ENCODE measurements around the gene DSCAML1. TPM values are rescaled to one million over a fixed set of nuclear protein-coding genes. Genes with fewer than 3 reads are reported as not detected.

Gene DSCAML1
- total RNA-seq, 1 donor from 2014 or later: 0.95 TPM

DNA sequence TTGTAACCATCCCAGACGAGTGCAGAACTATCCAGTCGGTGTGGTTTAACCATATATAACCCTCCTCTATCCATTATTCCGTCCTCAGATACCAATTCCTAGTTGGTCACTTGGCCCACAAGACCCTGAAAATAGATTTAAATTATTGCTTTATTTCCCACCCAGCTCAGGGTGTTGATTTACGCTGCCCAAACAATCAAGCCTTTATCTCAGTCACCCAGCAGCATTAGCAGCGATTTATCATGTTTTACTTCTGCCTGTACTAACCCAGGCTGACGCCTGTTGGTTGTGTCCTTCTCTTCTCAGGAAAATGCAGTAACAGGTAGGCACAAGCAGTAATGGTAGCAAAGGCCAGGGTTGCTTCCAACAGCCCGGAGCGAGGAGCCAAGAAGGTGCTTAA, 81.2 kb downstream of the DSCAML1 start:
- ATAC-seq (no peak), DNase-seq (no peak)

DNA sequence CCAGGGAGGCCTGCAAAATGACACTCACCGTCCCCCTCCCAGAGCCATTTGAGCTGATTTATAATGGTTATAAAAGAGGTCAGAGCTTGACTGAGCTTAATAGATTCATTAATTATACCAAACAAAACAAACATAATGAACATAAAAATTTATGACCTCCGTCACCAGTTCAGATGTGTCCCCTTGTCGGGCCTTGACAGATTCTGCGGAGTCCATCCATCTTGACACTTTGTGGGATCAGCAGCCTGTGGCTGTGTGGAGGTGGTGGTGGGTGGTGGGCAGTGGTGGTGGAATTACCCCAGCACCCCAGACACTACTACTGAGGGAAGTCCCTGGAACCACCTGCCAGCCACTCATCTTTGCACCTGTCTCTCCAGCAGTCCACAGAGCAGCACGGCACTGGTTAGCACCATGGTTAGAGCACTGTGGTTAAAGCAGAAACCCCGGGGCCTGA, 83.5 kb downstream of the DSCAML1 start:
- no peaks in the 10 kb centered on the region for H3K27me3 ChIP-seq (ENCODE audit: low read depth)
- ATAC-seq: no peak
- H3K9me3 ChIP-seq: no peaks in the 10 kb centered on the region
- TF ChIP-seq, protein P1, sequence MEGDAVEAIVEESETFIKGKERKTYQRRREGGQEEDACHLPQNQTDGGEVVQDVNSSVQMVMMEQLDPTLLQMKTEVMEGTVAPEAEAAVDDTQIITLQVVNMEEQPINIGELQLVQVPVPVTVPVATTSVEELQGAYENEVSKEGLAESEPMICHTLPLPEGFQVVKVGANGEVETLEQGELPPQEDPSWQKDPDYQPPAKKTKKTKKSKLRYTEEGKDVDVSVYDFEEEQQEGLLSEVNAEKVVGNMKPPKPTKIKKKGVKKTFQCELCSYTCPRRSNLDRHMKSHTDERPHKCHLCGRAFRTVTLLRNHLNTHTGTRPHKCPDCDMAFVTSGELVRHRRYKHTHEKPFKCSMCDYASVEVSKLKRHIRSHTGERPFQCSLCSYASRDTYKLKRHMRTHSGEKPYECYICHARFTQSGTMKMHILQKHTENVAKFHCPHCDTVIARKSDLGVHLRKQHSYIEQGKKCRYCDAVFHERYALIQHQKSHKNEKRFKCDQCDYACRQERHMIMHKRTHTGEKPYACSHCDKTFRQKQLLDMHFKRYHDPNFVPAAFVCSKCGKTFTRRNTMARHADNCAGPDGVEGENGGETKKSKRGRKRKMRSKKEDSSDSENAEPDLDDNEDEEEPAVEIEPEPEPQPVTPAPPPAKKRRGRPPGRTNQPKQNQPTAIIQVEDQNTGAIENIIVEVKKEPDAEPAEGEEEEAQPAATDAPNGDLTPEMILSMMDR (IDR thresholded peaks at IDR 0.05): no peak
- no peak overlapping the region for H3K4me3 ChIP-seq
- H3K27ac ChIP-seq: no peak overlapping the region
- peaks cover 8% of the 10 kb centered on the region for H3K4me1 ChIP-seq
- intact Hi-C loops (cut with DNase I): no loop called here
- DNase-seq: no peak
- no peaks in the 10 kb centered on the region for H3K36me3 ChIP-seq

More for the DNA sequence above, 81.2 kb downstream of the DSCAML1 start:
- TF ChIP-seq, protein P1 (IDR thresholded peaks at IDR 0.05): no peak
- peaks cover 8% of the 10 kb centered on the region for H3K4me1 ChIP-seq
- H3K9me3 ChIP-seq: no peaks in the 10 kb centered on the region
- no peak overlapping the region for H3K27ac ChIP-seq
- no peak overlapping the region for H3K4me3 ChIP-seq
- intact Hi-C loops (cut with DNase I): no loop called here
- no peaks in the 10 kb centered on the region for H3K27me3 ChIP-seq (ENCODE audit: low read depth)
- no peaks in the 10 kb centered on the region for H3K36me3 ChIP-seq

DNA sequence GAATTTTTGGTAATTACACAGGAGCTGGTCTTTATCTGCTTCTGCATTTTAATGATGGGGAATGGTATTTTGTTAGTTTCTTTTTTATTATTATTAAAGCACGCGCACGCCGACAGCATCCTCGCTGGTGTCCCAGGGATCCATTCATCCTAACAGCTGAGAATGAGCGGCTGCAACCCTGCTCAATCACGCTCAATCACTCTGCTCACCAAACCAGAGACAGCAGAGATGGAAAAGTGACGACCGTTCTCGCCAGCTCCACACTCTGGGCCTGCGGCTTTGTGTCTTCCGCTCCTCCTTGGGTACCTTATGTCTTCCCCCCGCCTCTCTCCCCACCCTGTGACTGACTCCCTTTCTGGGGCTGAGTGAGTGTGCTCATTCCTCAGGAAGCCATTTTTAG, 84.5 kb downstream of the DSCAML1 start:
- TF ChIP-seq, protein P1 (IDR thresholded peaks at IDR 0.05): no peak
- Histone ChIP-seq H3K4me3 (no peak overlapping the region), H3K27ac (no peak overlapping the region), H3K4me1 (peaks cover under 1% of the 10 kb centered on the region), H3K27me3 (ENCODE audit: low read depth) (no peaks in the 10 kb centered on the region), H3K9me3 (no peaks in the 10 kb centered on the region), H3K36me3 (no peaks in the 10 kb centered on the region)
- no peak for DNase-seq
- intact Hi-C loops (cut with DNase I): no loop called here
- no peak for ATAC-seq

DNA sequence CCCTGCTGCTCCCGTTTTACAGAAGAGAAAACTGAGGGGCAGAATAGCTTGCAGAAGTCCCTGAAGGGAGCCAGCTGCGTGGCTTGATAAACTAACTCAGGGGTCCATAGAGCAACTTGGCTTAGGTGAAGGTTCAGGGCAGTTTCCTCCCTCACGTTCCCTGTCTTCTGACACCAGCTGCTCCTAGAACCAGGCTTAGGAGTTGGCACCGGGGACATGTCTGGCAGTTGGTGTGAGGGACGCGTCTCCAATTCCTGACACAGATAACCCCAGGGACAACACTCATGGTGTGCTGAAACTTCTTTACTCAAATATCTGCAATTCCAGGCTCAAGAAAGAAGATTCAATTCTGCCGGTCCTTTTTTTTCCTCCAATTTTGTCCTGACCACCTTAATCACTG, 85.7 kb downstream of the DSCAML1 start:
- DNase-seq: no peak
- ATAC-seq: no peak
- Histone ChIP-seq H3K27ac (no peak overlapping the region), H3K4me1 (no peaks in the 10 kb centered on the region), H3K9me3 (no peaks in the 10 kb centered on the region), H3K36me3 (no peaks in the 10 kb centered on the region), H3K4me3 (no peak overlapping the region), H3K27me3 (ENCODE audit: low read depth) (no peaks in the 10 kb centered on the region)
- intact Hi-C loops (cut with DNase I): no loop called here
- TF ChIP-seq, protein P1 (IDR thresholded peaks at IDR 0.05): no peak

DNA sequence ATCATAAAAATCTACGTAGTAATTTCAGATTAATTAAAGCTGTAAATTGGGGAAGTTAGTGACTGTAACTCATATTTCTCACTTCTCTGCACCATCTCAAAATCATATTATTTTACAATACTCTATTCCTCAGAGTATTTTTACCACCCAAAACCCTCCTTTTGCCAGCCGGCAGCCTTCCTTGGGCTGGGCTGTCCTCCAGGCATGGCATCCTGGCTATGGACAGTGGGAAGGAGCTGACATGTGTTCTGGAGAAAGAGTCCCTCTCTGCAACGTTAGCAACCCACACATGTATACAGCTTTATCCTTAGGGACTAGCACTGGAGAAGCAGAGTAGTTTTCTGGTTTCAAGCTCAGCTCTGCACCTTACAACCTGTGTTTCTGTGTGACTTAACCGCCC, 86.8 kb downstream of the DSCAML1 start:
- Histone ChIP-seq H3K36me3 (no peaks in the 10 kb centered on the region), H3K4me1 (no peaks in the 10 kb centered on the region), H3K27me3 (ENCODE audit: low read depth) (no peaks in the 10 kb centered on the region), H3K4me3 (no peak overlapping the region), H3K9me3 (no peaks in the 10 kb centered on the region), H3K27ac (no peak overlapping the region)
- intact Hi-C loops (cut with DNase I): no loop called here
- DNase-seq (no peak), ATAC-seq (no peak)
- TF ChIP-seq, protein P1 (IDR thresholded peaks at IDR 0.05): no peak

Measured in lower lobe of right lung (tissue), 2 donors.